ENCODE measurements around the gene ANKUB1.
"Not testable (repeated sequence)": the region's sequence is repeated elsewhere in the genome, so short reads cannot be mapped to it uniquely, and the experiment has no call there.

GRCh38 chr3:149829631-149830030 is 37.3 kb upstream of the ANKUB1 start:
- not testable (repeated sequence) for TF ChIP-seq ATF3 (IDR thresholded peaks at IDR 0.05; ENCODE audit: borderline replicate concordance, extremely low read depth, low read depth, low read length); CTCF (IDR thresholded peaks at IDR 0.05 in 2 of 3, conservative IDR thresholded peaks at IDR 0.05 in 1 of 3; ENCODE audit: control insufficient read depth in 2 of 3, extremely low read depth in 1 of 3, insufficient read depth in 1 of 3, low read depth in 3 of 3, low read length in 3 of 3); BCL3 (IDR thresholded peaks at IDR 0.05; ENCODE audit: borderline replicate concordance, insufficient read depth, low read depth, low read length, poor library complexity, severe bottlenecking); KDM1A (IDR thresholded peaks at IDR 0.05; ENCODE audit: borderline replicate concordance); SIN3A (IDR thresholded peaks at IDR 0.05; ENCODE audit: low read depth, low read length); NR2C2 (IDR thresholded peaks at IDR 0.05; ENCODE audit: borderline replicate concordance, control insufficient read depth, insufficient read length, low read depth)

Measured in GM12878 (cell line).